H54 (cell line): ENCODE data around the gene TESK1.
"Not testable (repeated sequence)": the region's sequence is repeated elsewhere in the genome, so short reads cannot be mapped to it uniquely, and the experiment has no call there.

Source experiments
- DNase-seq: peaks from one replicate; pipeline ENCODE4 v3.0.0; 2011; ENCODE audit warnings: low spot score, mixed read lengths; ENCODE audit not compliant: insufficient read length
- FAIRE-seq: peaks from 3 replicates; lab custom pipeline; 2011; peaks lifted over from hg19 to GRCh38; lab: Jason Lieb, UNC
- POLR2A ChIP-seq: IDR thresholded peaks from 2 replicates; pipeline ENCODE4 v1.6.1; 2011; ENCODE audit warnings: low read depth, mild to moderate bottlenecking, low read length

Gene TESK1

DNA sequence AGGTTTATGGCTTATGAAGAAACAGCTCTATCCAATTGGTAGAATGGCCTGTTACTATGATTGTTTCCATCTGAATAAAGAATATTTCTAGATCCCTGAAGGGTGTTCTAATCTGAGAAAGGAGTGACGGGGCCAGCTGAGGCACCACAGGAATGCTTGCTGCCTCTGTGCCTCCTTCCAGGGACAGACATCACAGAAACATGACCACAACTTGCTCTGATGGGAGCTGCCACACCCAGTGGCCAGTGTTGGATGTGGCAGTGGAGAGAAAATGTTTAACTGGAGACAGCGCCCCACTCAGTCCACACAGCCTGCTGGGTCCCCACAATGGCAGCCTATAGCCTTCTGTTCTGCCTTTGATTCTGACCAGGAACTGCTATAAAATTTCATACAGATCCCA, 38.6 kb upstream of the TESK1 start:
- FAIRE-seq, result no peak
- no peak for DNase-seq
- no peak for TF ChIP-seq POLR2A

DNA sequence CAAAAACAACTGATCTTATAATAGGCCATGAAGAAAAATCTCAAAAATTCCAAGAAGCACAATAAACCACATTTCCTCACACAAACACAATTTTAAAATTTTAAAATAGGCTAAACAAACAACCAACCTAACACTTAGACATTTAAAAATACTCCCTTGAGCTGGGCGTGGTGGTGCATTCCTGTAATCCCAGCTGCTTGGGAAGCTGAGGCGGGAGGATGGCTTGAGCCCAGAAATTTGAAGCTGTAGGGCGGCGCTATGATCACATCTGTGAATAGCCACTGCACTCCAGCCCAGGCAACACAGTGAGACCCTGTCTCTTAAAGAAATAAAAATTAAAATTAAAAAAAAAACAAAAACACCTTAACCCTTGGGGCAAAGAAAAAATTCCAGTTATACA, 36.9 kb upstream of the TESK1 start:
- no peak for FAIRE-seq

DNA sequence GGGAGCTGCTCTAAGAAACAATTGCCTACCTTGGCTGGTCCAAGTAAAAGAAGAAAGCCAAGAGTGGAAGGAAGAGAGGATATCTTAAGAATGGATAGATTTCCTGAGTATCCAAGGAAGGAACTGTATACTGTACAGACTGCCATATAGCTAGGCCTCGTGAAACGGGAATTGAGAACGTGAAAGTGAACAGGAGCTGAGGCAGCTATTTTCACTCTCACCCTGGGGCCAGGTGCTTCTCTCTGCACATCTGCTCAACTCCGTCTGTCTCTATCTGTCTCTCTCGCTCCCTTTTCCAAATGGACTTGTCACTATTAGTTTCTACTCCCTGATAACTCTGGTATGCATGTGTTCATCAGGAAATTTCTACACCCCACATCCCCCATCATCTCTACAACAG, 35.9 kb upstream of the TESK1 start:
- no peak for TF ChIP-seq POLR2A
- DNase-seq (no peak), FAIRE-seq (no peak)

More for the DNA sequence above, 36.9 kb upstream of the TESK1 start:
- no peak for DNase-seq
- no peak for TF ChIP-seq POLR2A

DNA sequence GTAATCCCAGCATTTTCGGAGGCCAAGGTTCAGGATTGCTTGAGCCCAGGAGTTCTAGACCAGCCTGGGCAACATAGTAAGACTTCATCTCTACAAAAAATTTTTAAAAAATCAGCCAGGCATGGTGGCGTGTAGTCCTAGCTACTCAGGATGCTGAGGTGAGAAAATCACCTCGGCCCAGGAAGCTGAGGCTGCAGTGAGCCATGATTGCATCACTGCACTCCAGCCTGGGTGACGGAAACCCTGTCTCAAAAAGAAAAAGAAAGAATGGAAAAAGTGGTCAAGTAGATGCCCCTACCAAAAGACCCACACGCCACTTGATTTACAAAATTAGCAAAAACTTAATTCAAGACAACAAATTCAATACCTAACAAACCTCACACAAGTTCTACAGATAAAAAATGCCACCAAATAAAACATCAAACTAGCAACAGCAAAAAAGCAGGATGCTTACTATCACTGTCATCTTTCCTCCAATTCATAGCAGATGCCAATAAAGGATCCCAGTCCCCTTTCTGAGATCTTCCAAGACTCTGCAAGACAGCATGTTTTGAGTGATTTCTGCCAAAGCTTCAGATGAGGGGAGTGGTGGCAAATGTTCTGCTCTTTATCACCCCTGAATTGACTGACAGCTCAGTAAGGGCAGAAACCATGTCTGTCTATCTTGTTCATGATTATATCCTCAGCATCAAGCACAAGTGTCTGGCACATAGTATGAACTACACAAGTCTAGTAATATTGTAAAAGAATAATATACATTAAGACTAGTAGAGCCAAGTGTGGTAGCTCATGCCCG, 34.2 kb upstream of the TESK1 start:
- no peak for FAIRE-seq

DNA sequence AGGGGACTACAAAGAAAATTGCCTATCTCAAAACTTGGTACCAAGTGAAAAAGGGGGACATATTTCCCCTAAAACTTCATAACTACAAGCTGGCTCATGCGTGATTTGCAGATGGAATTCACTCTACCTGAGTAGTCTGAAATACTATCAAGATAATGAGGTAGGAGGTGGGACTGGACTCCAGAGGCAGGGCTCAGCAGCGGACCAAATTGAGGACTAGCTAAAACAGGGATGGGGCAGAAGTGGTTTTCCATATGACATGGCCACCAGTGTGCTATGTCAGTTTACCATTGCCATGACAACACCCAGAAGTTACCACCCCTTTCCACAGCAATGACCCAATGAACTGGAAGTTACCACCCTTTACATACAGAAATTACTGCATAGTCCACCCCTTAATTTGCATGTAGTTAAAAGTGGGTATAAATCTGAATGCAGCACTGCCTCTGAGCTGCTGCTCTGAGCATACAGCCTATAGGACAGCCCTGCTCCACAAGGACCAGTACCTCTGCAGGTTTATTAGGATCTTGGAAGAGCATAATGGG, 30.4 kb upstream of the TESK1 start:
- DNase-seq (no peak), FAIRE-seq (no peak)
- no peak for TF ChIP-seq POLR2A

More for the DNA sequence above, 34.2 kb upstream of the TESK1 start:
- TF ChIP-seq POLR2A, result no peak
- DNase-seq, result no peak

DNA sequence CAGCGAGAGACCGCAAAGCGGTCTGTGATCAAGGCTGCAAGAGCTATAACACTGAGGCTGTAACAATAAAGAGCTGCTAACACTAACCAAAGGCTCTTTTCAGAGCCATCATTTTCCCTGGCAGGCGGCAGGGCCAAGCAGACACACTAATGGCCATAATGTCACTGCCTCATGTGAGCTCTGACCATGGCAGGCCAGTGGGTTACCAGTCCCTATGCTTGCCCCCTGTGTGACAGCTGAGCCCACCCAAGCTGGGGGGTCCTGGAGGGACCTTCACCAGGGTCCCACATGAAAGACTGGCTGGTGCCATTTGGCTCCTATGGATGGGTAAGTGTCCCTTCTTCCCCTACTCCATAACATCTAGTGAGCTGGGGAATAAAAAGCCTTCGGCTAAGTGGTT, 29.6 kb upstream of the TESK1 start:
- FAIRE-seq (no peak), DNase-seq (no peak)
- no peak for TF ChIP-seq POLR2A

DNA sequence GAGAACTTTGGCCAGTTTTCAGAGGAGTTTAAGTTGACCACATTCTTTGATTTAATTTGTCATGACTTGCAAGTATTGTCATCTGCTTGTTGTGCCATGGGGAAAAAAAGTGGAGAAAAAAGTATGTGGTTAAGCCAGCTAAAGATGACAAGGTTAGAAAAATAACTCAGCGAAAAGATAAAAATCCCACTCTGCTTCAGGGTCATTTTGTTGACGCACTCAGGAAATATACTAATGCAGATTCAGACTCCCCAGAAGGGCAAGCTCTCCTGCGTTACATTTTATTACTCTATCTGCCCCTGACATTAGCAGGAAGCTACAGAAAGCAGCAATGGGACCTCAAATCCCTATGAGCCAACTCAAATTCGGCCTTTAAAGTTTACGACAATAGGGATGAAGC, 27.6 kb upstream of the TESK1 start:
- no peak for DNase-seq
- TF ChIP-seq POLR2A, result no peak
- no peak for FAIRE-seq

DNA sequence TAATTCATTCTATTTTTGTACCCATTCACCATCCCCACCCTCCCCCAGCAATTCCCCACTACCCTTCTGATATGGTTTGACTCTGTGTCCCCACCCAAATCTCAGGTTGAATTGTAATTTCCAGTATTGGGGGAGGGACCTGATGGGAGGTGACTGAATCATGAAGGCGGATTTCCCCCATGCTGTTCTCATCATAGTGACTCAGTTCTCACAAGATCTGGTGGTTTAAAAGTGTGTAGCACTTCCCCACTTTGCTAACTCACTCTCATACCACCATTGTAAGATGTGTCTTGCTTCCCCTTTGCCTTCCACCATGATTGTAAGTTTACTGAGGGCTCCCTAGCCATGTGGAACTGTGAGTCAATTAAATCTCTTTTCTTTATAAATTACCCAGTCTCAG, 25.9 kb upstream of the TESK1 start:
- no peak for DNase-seq
- no peak for TF ChIP-seq POLR2A
- FAIRE-seq, result no peak

DNA sequence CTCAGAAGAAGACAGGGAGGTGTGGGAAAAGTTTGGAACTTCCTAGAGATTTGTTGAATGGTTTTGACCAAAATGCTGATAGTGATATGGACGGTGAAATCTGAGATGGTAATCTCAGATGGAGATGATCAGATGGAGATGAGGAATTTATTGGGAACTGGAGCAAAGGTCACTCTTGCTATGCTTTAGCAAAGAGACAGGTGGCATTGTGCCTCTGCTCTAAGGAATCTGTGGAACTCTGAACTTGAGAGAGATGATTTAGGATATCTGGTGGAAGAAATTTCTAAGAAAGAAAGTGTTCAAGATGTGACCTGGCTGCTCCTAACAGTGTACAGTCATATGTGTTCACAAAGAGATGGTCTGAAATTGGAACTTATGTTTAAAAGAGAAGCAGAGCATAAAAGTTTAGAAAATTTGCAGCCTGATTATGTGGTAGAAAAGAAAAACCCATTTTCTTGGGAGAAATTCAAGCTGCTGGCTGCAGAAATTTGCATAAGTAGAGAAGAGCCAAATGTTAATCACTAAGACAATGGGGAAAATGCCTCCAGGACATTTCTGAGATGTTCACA, 25.3 kb upstream of the TESK1 start:
- DNase-seq, FAIRE-seq: not testable (repeated sequence)

DNA sequence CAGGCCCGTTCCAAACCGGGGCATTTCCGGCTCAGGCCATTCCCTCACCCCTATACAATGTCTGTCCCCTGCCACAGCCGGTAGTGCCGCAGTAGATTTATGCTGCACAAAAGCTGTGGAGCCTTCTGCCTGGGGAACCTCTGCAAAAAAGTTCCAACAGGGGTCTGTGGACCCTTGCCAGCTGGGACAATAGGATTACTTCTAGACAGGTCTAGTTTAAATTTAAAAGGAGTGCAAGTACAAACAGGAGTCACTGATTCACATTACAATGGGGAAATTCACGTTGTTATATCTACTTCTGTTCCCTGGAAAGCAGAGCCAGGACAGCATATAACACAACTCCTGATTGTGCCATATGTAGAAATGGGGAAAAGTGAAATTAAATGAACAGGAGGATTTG, 21.5 kb upstream of the TESK1 start:
- DNase-seq, result not testable (repeated sequence)

DNA sequence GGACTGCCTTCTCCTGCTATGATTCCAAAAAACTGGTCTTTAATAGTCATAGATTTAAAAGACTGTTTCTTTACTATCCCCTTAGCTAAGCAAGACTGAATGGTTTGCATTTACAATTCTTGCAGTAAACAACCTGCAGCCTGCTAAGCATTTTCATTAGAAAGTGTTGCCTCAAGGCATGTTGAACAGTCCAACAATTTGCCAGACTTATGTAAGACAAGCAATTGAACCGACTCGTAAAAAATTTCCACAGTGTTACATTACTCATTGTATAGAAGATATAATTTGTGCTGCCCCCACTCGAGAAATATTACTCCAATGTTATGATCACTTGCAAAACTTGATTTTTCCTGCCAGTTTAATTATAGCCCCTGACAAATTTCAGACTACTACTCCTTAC, 20.4 kb upstream of the TESK1 start:
- DNase-seq, FAIRE-seq: not testable (repeated sequence)

More for the DNA sequence above, 21.5 kb upstream of the TESK1 start:
- FAIRE-seq, result not testable (repeated sequence)

DNA sequence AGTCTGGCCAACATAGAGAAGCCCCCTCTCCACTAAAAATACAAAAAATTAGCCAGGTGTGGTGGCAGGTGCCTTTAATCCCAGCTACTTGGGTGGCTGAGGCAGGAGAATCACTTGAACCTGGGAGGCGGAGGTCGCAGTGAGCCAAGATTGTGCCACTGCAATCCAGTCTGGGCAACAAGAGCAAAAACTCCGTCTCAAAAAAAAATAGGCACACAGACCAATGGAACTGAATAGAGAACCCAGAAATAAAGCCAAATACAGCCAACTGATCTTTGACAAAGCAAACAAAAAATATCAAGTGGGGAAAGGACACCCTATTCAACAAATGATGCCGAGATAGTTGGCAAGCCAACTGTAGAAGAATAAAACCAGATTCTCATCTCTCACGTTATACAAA, 16.6 kb upstream of the TESK1 start:
- not testable (repeated sequence) for FAIRE-seq, DNase-seq

DNA sequence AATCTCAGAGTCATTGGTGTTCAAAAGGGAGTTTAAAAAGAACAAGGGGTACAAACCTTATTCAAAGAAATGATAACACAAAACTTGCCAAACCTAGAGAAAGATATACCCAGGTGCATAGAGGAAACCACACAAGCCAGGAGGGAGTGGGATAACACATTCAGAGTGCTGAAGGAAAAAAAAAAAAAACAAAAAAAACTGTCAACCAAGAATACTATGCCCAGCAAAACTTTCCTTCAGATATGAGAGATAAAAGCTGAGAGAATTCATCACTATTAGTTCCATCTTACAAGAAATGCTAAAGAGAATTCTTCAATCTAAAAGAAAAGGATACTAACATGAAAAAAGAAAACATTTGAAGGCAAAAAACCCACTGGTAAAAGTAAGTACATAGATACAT, 11.5 kb upstream of the TESK1 start:
- FAIRE-seq (no peak), DNase-seq (no peak)
- TF ChIP-seq POLR2A, result no peak

DNA sequence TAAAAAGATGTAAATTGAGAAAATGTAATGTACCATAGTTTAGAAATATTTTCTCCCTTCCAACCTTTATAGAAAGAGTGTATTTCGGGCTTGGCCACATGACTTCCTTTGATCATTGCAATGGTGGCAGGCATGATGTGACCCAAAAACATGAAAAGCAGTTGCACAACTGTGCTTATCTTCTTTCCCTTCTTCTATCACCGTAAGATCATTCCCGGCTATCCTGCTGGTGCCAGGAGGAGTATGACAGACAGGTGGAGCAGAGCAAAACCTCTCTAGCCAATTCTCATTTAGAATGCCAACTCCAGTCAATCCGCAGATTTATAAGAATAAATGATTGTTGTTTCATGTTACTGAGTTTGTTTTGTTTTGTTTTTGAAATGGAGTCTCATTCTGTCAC, 10.6 kb upstream of the TESK1 start:
- FAIRE-seq (no peak), DNase-seq (no peak)
- no peak for TF ChIP-seq POLR2A

DNA sequence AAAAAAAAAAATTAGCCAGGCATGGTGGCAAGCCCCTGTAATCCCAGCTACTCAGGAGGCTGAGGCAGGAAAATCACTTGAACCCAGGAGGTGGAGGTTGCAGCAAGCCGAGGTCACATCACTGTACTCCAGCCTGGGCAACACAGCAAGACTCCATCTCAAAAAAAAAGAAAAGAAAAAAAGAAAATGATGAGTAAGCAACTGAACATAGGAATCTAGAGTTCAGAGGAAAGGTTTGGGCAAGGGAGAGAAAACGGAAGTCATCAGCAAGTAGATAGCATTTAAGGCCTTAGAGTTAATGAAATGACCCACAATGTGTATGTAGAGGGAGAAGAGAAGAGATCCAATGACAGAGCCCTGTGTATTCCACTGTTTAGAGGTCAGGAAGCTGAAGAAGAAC, 8.2 kb upstream of the TESK1 start:
- not testable (repeated sequence) for FAIRE-seq, DNase-seq
